ENCODE measurements around the gene PARD3B.

- TF ChIP-seq, protein P1, sequence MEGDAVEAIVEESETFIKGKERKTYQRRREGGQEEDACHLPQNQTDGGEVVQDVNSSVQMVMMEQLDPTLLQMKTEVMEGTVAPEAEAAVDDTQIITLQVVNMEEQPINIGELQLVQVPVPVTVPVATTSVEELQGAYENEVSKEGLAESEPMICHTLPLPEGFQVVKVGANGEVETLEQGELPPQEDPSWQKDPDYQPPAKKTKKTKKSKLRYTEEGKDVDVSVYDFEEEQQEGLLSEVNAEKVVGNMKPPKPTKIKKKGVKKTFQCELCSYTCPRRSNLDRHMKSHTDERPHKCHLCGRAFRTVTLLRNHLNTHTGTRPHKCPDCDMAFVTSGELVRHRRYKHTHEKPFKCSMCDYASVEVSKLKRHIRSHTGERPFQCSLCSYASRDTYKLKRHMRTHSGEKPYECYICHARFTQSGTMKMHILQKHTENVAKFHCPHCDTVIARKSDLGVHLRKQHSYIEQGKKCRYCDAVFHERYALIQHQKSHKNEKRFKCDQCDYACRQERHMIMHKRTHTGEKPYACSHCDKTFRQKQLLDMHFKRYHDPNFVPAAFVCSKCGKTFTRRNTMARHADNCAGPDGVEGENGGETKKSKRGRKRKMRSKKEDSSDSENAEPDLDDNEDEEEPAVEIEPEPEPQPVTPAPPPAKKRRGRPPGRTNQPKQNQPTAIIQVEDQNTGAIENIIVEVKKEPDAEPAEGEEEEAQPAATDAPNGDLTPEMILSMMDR (conservative IDR thresholded peaks at IDR 0.05 in 1 of 2, IDR thresholded peaks at IDR 0.05 in 1 of 2; ENCODE audit: low read depth in 1 of 2, low read length in 2 of 2) = no peak
- TF ChIP-seq EZH2 (IDR thresholded peaks at IDR 0.05; ENCODE audit: low read length, missing control alignments) = no peak
Observed at GRCh38 chr2:204576362-204576979, 31.2 kb downstream of the PARD3B start.

All from fibroblast of lung (primary cell).